Activated CD8-positive, alpha-beta memory T cell treated with anti-CD3 and anti-CD28 coated beads, Interleukin-2, amount 10 ng/mL, durations not matched to agents 7 days and 5 days (primary cell): ENCODE results near the gene PAX4. TPM values are rescaled to one million over a fixed set of nuclear protein-coding genes. Genes with fewer than 3 reads are reported as not detected.

Source experiments
- ATAC-seq: fragments of 150-1000 bp; cut with Tn5 transposase; one replicate; pipeline ENCODE4 v1.10.0; 2021; ENCODE audit warnings: moderate library complexity
- CTCF ChIA-PET: fragments of 350-600 bp; sonication (Branson Sonifier 250); formaldehyde crosslinking; loops from one replicate; lab custom pipeline; 2021; ENCODE audit warnings: antibody characterized with exemption; lab: Charles Lee
- DNase-seq: peaks from one replicate; pipeline ENCODE4 v3.0.0-alpha.2; 2020
- H3K27ac Mint-ChIP-seq: one replicate; pipeline ENCODE4 v1.8.0; 2021; ENCODE audit warnings: mild to moderate bottlenecking, mixed read lengths
- H3K27me3 Mint-ChIP-seq: one replicate; pipeline ENCODE4 v1.8.0; 2021; ENCODE audit warnings: mixed read lengths
- H3K36me3 Mint-ChIP-seq: one replicate; pipeline ENCODE4 v1.8.0; 2021; ENCODE audit warnings: mild to moderate bottlenecking, mixed read lengths
- H3K4me1 Mint-ChIP-seq: one replicate; pipeline ENCODE4 v1.8.0; 2021; ENCODE audit warnings: mixed read lengths
- H3K4me3 Mint-ChIP-seq: one replicate; pipeline ENCODE4 v1.8.0; 2021; ENCODE audit warnings: mild to moderate bottlenecking, moderate library complexity, mixed read lengths
- H3K9me3 Mint-ChIP-seq: one replicate; pipeline ENCODE4 v1.8.0; 2022; ENCODE audit warnings: low read depth, mixed read lengths
- total RNA-seq, 2 experiments: library from RNA; stranded (reverse); gene quantifications; one replicate each; pipeline ENCODE4 v1.2.3, GENCODE V29; 2021

PAX4 gene
- total RNA-seq, 2 experiments from 2014 or later: not detected

GRCh38 chr7:127618775-127619174 lies 833 bp upstream of the PAX4 start:
- ATAC-seq (no peak), DNase-seq (no peak)
- Mint-ChIP-seq H3K4me1 (peaks cover 7% of the 10 kb centered on the region), H3K4me3 (no peak overlapping the region), H3K36me3 (no peaks in the 10 kb centered on the region), H3K9me3 (no peaks in the 10 kb centered on the region), H3K27me3 (peaks cover 73% of the 10 kb centered on the region), H3K27ac (no peak overlapping the region)
- CTCF ChIA-PET: no interaction called here

- Mint-ChIP-seq H3K4me1 (peaks cover 7% of the 10 kb centered on the region), H3K27me3 (peaks cover 57% of the 10 kb centered on the region), H3K4me3 (no peak overlapping the region), H3K27ac (no peak overlapping the region), H3K9me3 (no peaks in the 10 kb centered on the region), H3K36me3 (no peaks in the 10 kb centered on the region)
- DNase-seq (no peak), ATAC-seq (no peak)
- CTCF ChIA-PET: no interaction called here
Measured at GRCh38 chr7:127616724-127617123, 1.2 kb downstream of the PAX4 start.

- Mint-ChIP-seq H3K36me3 (no peaks in the 10 kb centered on the region), H3K9me3 (no peaks in the 10 kb centered on the region), H3K4me3 (no peak overlapping the region), H3K27ac (no peak overlapping the region), H3K4me1 (no peaks in the 10 kb centered on the region), H3K27me3 (peaks cover 16% of the 10 kb centered on the region)
- DNase-seq (no peak), ATAC-seq (no peak)
- CTCF ChIA-PET: no interaction called here
Measured at GRCh38 chr7:127612263-127612662, 5.7 kb downstream of the PAX4 start.

GRCh38 chr7:127609297-127609696 lies 8.6 kb downstream of the PAX4 start:
- DNase-seq (no peak), ATAC-seq (no peak)
- Mint-ChIP-seq H3K27me3 (no peaks in the 10 kb centered on the region), H3K9me3 (no peaks in the 10 kb centered on the region), H3K36me3 (no peaks in the 10 kb centered on the region), H3K4me3 (no peak overlapping the region), H3K27ac (no peak overlapping the region), H3K4me1 (no peaks in the 10 kb centered on the region)
- CTCF ChIA-PET: no interaction called here

DNA sequence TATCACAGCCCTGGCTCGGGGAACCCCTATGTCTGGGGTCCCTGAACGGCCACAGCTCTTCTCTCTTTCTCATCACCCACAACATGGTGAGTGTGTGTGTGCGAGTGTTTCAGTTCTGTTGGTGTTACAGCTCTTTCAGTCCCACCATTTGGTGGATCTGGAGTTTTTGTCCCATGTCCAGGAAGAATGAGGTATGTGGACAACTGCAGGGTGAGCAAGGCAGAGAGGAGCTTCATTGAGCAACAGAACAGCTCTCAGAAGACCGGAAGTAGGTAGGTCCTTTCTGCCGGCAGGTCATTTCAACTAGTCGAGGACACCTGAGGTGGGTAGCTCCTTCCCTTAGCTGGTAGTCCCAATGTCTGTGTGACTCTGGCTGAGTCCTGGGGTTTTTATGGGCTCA lies 9.5 kb downstream of the PAX4 start:
- no peaks in the 10 kb centered on the region for H3K27me3 Mint-ChIP-seq
- DNase-seq (peak; percentile 33), ATAC-seq (no peak)
- no peak overlapping the region for H3K4me3 Mint-ChIP-seq
- H3K27ac Mint-ChIP-seq: no peak overlapping the region
- H3K4me1 Mint-ChIP-seq: no peaks in the 10 kb centered on the region
- H3K9me3 Mint-ChIP-seq: no peaks in the 10 kb centered on the region
- H3K36me3 Mint-ChIP-seq: no peaks in the 10 kb centered on the region
- CTCF ChIA-PET: interaction anchor here (0.9 kb wide), 1 partner anchor 601 kb away, joined by 3 read pairs; no protein-coding TSS in a partner anchor

- Mint-ChIP-seq H3K4me3 (no peak overlapping the region), H3K4me1 (no peaks in the 10 kb centered on the region), H3K27ac (no peak overlapping the region), H3K27me3 (no peaks in the 10 kb centered on the region), H3K36me3 (no peaks in the 10 kb centered on the region), H3K9me3 (no peaks in the 10 kb centered on the region)
- no peak for ATAC-seq
- no peak for DNase-seq
- CTCF ChIA-PET: no interaction called here
Measured at GRCh38 chr7:127600885-127601284, 17.1 kb downstream of the PAX4 start.

- Mint-ChIP-seq H3K4me3 (no peak overlapping the region), H3K36me3 (no peaks in the 10 kb centered on the region), H3K4me1 (no peaks in the 10 kb centered on the region), H3K27ac (no peak overlapping the region), H3K27me3 (no peaks in the 10 kb centered on the region), H3K9me3 (no peaks in the 10 kb centered on the region)
- CTCF ChIA-PET: no interaction called here
- DNase-seq (no peak), ATAC-seq (no peak)
Measured at GRCh38 chr7:127598318-127598717, 19.6 kb downstream of the PAX4 start.

GRCh38 chr7:127595737-127596136 lies 22.2 kb downstream of the PAX4 start:
- Mint-ChIP-seq H3K4me1 (no peaks in the 10 kb centered on the region), H3K9me3 (no peaks in the 10 kb centered on the region), H3K36me3 (peaks cover 10% of the 10 kb centered on the region), H3K27me3 (no peaks in the 10 kb centered on the region), H3K27ac (no peak overlapping the region), H3K4me3 (no peak overlapping the region)
- no peak for DNase-seq
- ATAC-seq: no peak
- CTCF ChIA-PET: no interaction called here

GRCh38 chr7:127594490-127594889 lies 23.5 kb downstream of the PAX4 start:
- CTCF ChIA-PET: no interaction called here
- no peak for ATAC-seq
- Mint-ChIP-seq H3K27me3 (no peaks in the 10 kb centered on the region), H3K4me3 (no peak overlapping the region), H3K9me3 (no peaks in the 10 kb centered on the region), H3K27ac (no peak overlapping the region), H3K36me3 (peaks cover 17% of the 10 kb centered on the region), H3K4me1 (peaks cover 7% of the 10 kb centered on the region)
- no peak for DNase-seq

DNA sequence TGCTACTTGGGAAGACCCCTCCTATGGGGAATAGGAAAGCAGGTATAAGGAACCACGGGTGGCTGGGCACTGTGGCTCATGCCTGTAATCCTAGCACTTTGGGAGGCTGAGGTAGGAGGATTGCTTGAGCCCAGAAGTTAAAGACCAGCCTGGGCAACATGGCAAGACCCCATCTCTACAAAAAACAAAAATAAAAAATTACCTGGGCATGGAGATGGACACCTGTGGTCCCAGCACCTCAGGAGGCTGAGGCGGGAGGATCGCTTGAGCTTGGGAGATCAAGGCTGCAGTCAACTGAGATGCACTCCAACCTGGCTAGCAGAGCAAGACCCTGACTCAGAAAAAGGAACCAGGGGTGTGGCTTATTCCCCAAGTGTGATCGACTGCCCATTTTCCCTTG lies 25.4 kb downstream of the PAX4 start:
- DNase-seq: no peak
- CTCF ChIA-PET: no interaction called here
- H3K9me3 Mint-ChIP-seq: no peaks in the 10 kb centered on the region

DNA sequence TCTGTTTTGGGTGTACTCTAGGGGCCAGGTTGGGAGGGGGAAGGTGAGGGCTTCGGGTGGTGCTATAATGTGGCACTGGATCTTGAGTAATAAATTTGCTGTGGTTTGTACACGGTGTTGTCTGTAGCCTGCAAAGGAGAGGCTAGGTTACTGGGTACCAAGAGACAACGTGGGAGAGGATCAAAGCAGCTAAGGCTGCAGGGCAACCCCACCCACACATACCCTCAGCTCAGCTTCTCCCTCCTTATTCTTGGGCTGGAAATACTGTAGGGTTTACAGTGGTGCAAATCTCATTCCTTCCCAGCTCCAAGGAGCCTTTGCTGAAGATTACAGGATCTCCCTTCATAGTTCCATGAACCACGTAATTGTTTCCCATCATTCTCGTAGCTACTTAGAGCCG lies 26.4 kb downstream of the PAX4 start:
- ATAC-seq (no peak), DNase-seq (no peak)
- Mint-ChIP-seq H3K4me1 (peaks cover 15% of the 10 kb centered on the region), H3K27me3 (no peaks in the 10 kb centered on the region), H3K36me3 (peaks cover 17% of the 10 kb centered on the region), H3K4me3 (no peak overlapping the region), H3K9me3 (no peaks in the 10 kb centered on the region), H3K27ac (no peak overlapping the region)
- CTCF ChIA-PET: no interaction called here

More for the DNA sequence above, 25.4 kb downstream of the PAX4 start:
- H3K27ac Mint-ChIP-seq: no peak overlapping the region
- no peak overlapping the region for H3K4me3 Mint-ChIP-seq
- H3K27me3 Mint-ChIP-seq: no peaks in the 10 kb centered on the region
- H3K36me3 Mint-ChIP-seq: peaks cover 17% of the 10 kb centered on the region
- ATAC-seq: no peak
- peaks cover 11% of the 10 kb centered on the region for H3K4me1 Mint-ChIP-seq

DNA sequence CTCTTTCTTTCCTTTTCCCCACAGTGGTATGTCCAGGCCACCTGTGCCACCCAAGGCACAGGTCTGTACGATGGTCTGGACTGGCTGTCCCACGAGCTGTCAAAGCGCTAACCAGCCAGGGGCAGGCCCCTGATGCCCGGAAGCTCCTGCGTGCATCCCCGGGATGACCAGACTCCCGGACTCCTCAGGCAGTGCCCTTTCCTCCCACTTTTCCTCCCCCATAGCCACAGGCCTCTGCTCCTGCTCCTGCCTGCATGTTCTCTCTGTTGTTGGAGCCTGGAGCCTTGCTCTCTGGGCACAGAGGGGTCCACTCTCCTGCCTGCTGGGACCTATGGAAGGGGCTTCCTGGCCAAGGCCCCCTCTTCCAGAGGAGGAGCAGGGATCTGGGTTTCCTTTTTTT lies 26.8 kb downstream of the PAX4 start:
- ATAC-seq (no peak), DNase-seq (no peak)
- Mint-ChIP-seq H3K27me3 (no peaks in the 10 kb centered on the region), H3K4me1 (peaks cover 17% of the 10 kb centered on the region), H3K27ac (no peak overlapping the region), H3K4me3 (no peak overlapping the region), H3K36me3 (peaks cover 17% of the 10 kb centered on the region), H3K9me3 (no peaks in the 10 kb centered on the region)
- CTCF ChIA-PET: no interaction called here

DNA sequence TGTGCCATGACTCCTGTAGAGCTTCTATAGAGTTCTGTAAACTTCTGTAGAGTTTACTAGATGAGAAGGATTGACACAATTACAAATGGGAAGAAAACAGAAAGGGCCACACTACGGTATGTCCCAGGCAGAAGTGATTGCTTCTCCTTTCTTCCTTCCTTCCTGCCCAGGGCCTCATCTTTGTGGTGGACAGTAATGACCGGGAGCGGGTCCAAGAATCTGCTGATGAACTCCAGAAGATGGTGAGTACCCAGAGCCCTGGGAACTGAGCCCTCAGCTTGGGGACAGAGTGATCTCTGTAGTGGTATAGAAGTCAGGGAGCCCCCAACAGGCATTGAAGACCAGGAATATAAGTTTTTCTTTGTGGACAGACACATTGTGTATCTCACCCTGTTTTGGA lies 28.0 kb downstream of the PAX4 start:
- H3K36me3 Mint-ChIP-seq: peaks cover 17% of the 10 kb centered on the region
- ATAC-seq: no peak
- no peaks in the 10 kb centered on the region for H3K27me3 Mint-ChIP-seq
- CTCF ChIA-PET: no interaction called here
- no peak overlapping the region for H3K27ac Mint-ChIP-seq
- H3K9me3 Mint-ChIP-seq: no peaks in the 10 kb centered on the region
- peaks cover 23% of the 10 kb centered on the region for H3K4me1 Mint-ChIP-seq
- DNase-seq: no peak
- peak overlapping the region; percentile 91 for H3K4me3 Mint-ChIP-seq

GRCh38 chr7:127588697-127589482 lies 29.1 kb downstream of the PAX4 start:
- DNase-seq: peak; percentile 56
- Mint-ChIP-seq H3K4me3 (peak overlapping the region; percentile 91), H3K27me3 (no peaks in the 10 kb centered on the region), H3K36me3 (peaks cover 17% of the 10 kb centered on the region), H3K4me1 (peaks cover 33% of the 10 kb centered on the region), H3K27ac (peak overlapping the region; percentile 89), H3K9me3 (no peaks in the 10 kb centered on the region)
- CTCF ChIA-PET: interaction anchor here (1.0 to 1.2 kb wide), 4 partner anchors 31 to 620 kb away, joined by 3 read pairs; no protein-coding TSS in a partner anchor
- ATAC-seq: peak; percentile 4
